Spinal cord (tissue), 10 donors: ENCODE results near the gene ZNF789. TPM values are rescaled to one million over a fixed set of nuclear protein-coding genes. Genes with fewer than 3 reads are reported as not detected.

Experiments used
- DNase-seq, 6 donors: peaks; one replicate each; pipeline versions ENCODE4 v3.0.0 to v3.0.0-alpha.2; 2013 to 2015; ENCODE audit warnings: low spot score in 6 of 6, low read depth in 4 of 6
- H3K27ac ChIP-seq: one replicate; pipeline ENCODE4 v1.5.1; 2013; ENCODE audit warnings: low read depth, low read length, control low read depth
- H3K27me3 ChIP-seq: one replicate; pipeline ENCODE4 v1.6.1; 2013; ENCODE audit warnings: low read length; ENCODE audit not compliant: control insufficient read depth, insufficient read depth
- H3K36me3 ChIP-seq: one replicate; pipeline ENCODE4 v1.6.1; 2013; ENCODE audit warnings: low read length; ENCODE audit not compliant: control insufficient read depth, insufficient read depth
- H3K4me1 ChIP-seq: one replicate; pipeline ENCODE4 v1.6.1; 2013; ENCODE audit warnings: low read length; ENCODE audit not compliant: control insufficient read depth, insufficient read depth
- H3K4me3 ChIP-seq: one replicate; pipeline ENCODE4 v1.5.1; 2013; ENCODE audit warnings: low read depth, low read length, control low read depth
- H3K9me3 ChIP-seq: one replicate; pipeline ENCODE4 v1.6.1; 2013; ENCODE audit warnings: low read length; ENCODE audit not compliant: control insufficient read depth, insufficient read depth
- WGBS: methylation state at CpG from one replicate; pipeline ENCODE4 v1.1.5; 2013; ENCODE audit warnings: missing lambda C conversion rate; ENCODE audit not compliant: insufficient coverage; 5-methylcytosine and 5-hydroxymethylcytosine counted together
- polyA plus RNA-seq, 2 donors: library from polyadenylated mRNA; unstranded; fragments of 120-200 nt; gene quantifications; one replicate each; pipeline ENCODE4 v1.2.1, GENCODE V29; 2013; ENCODE audit not compliant: insufficient read length in 2 of 2
- total RNA-seq, 2 donors: library from RNA; depleted of rRNA in 1 of 2; stranded (reverse); fragments of 120-200 nt in 1 of 2; fragments of >200 nt in 1 of 2; gene quantifications; one replicate each; pipeline versions ENCODE4 v1.2.3 to v1.2.4, GENCODE V29; 2013 to 2014
- donor health status: healthy.

Gene ZNF789
- total and polyA plus RNA-seq, 4 donors: 16.5 to 53.8 (median 23.8) TPM

- H3K36me3 ChIP-seq: peaks cover 41% of the 10 kb centered on the region
- peak overlapping the region; percentile 94 for H3K4me3 ChIP-seq
- peaks cover 30% of the 10 kb centered on the region for H3K4me1 ChIP-seq
- no peak for DNase-seq
- no peaks in the 10 kb centered on the region for H3K9me3 ChIP-seq
- no CpG with 5 or more reads among the region's 9 CpGs for WGBS
- H3K27ac ChIP-seq: no peak overlapping the region
- no peaks in the 10 kb centered on the region for H3K27me3 ChIP-seq
Measured at GRCh38 chr7:99440195-99440594, 32.5 kb upstream of the ZNF789 start.

- Histone ChIP-seq H3K27ac (no peak overlapping the region), H3K9me3 (no peaks in the 10 kb centered on the region), H3K4me1 (peaks cover 3% of the 10 kb centered on the region), H3K27me3 (no peaks in the 10 kb centered on the region), H3K36me3 (peaks cover 83% of the 10 kb centered on the region), H3K4me3 (no peak overlapping the region)
- 83% methylated on average over 4 of the region's 4 CpGs for WGBS
- no peak for DNase-seq
Measured at GRCh38 chr7:99446096-99446495, 26.6 kb upstream of the ZNF789 start.

- Histone ChIP-seq H3K36me3 (peaks cover 93% of the 10 kb centered on the region), H3K27ac (no peak overlapping the region), H3K4me3 (no peak overlapping the region), H3K27me3 (no peaks in the 10 kb centered on the region), H3K9me3 (no peaks in the 10 kb centered on the region), H3K4me1 (no peaks in the 10 kb centered on the region)
- WGBS: 89% methylated on average over 10 of the region's 10 CpGs
- DNase-seq: no peak
Measured at GRCh38 chr7:99447943-99448342, 24.7 kb upstream of the ZNF789 start.

- DNase-seq: no peak
- H3K27me3 ChIP-seq: no peaks in the 10 kb centered on the region
- H3K36me3 ChIP-seq: peaks cover 95% of the 10 kb centered on the region
- WGBS: 91% methylated on average over 10 of the region's 10 CpGs
- H3K9me3 ChIP-seq: no peaks in the 10 kb centered on the region
- H3K4me3 ChIP-seq: no peak overlapping the region
- no peak overlapping the region for H3K27ac ChIP-seq
- no peaks in the 10 kb centered on the region for H3K4me1 ChIP-seq
Measured at GRCh38 chr7:99448855-99449254, 23.8 kb upstream of the ZNF789 start.

GRCh38 chr7:99449326-99449725 lies 23.4 kb upstream of the ZNF789 start:
- no peak for DNase-seq
- H3K4me3 ChIP-seq: no peak overlapping the region
- H3K36me3 ChIP-seq: peaks cover 96% of the 10 kb centered on the region
- H3K9me3 ChIP-seq: no peaks in the 10 kb centered on the region
- no peaks in the 10 kb centered on the region for H3K27me3 ChIP-seq
- 94% methylated on average over 5 of the region's 5 CpGs for WGBS
- H3K27ac ChIP-seq: no peak overlapping the region
- H3K4me1 ChIP-seq: no peaks in the 10 kb centered on the region

GRCh38 chr7:99451936-99452335 lies 20.8 kb upstream of the ZNF789 start:
- DNase-seq: no peak
- Histone ChIP-seq H3K27ac (no peak overlapping the region), H3K36me3 (peaks cover 99% of the 10 kb centered on the region), H3K4me3 (no peak overlapping the region), H3K9me3 (no peaks in the 10 kb centered on the region), H3K4me1 (peaks cover 14% of the 10 kb centered on the region), H3K27me3 (no peaks in the 10 kb centered on the region)
- 75% methylated on average over 8 of the region's 8 CpGs for WGBS

- peaks cover 99% of the 10 kb centered on the region for H3K36me3 ChIP-seq
- no peak for DNase-seq
- no peaks in the 10 kb centered on the region for H3K27me3 ChIP-seq
- H3K4me1 ChIP-seq: peaks cover 18% of the 10 kb centered on the region
- no peak overlapping the region for H3K27ac ChIP-seq
- 91% methylated on average over 13 of the region's 13 CpGs for WGBS
- no peak overlapping the region for H3K4me3 ChIP-seq
- H3K9me3 ChIP-seq: no peaks in the 10 kb centered on the region
Measured at GRCh38 chr7:99452541-99452940, 20.1 kb upstream of the ZNF789 start.

- Histone ChIP-seq H3K27me3 (no peaks in the 10 kb centered on the region), H3K4me1 (peaks cover 22% of the 10 kb centered on the region), H3K36me3 (peaks cover 99% of the 10 kb centered on the region), H3K9me3 (no peaks in the 10 kb centered on the region), H3K27ac (no peak overlapping the region), H3K4me3 (no peak overlapping the region)
- no peak for DNase-seq
- whole genome bisulfite sequencing: 88% methylated on average over 10 of the region's 11 CpGs
Measured at GRCh38 chr7:99453105-99453504, 19.6 kb upstream of the ZNF789 start.

GRCh38 chr7:99455874-99456273 lies 16.8 kb upstream of the ZNF789 start:
- no peak overlapping the region for H3K27ac ChIP-seq

GRCh38 chr7:99456288-99456687 lies 16.4 kb upstream of the ZNF789 start:
- DNase-seq: no peak
- Histone ChIP-seq H3K9me3 (no peaks in the 10 kb centered on the region), H3K4me3 (no peak overlapping the region), H3K36me3 (peaks cover 89% of the 10 kb centered on the region), H3K27ac (no peak overlapping the region), H3K27me3 (no peaks in the 10 kb centered on the region), H3K4me1 (peaks cover 22% of the 10 kb centered on the region)
- WGBS: 57% methylated on average over 8 of the region's 13 CpGs

More at GRCh38 chr7:99455874-99456273, 16.8 kb upstream of the ZNF789 start:
- Histone ChIP-seq H3K27me3 (no peaks in the 10 kb centered on the region), H3K9me3 (no peaks in the 10 kb centered on the region), H3K4me3 (no peak overlapping the region), H3K4me1 (peaks cover 22% of the 10 kb centered on the region), H3K36me3 (peaks cover 93% of the 10 kb centered on the region)
- WGBS: 87% methylated on average over 7 of the region's 9 CpGs
- no peak for DNase-seq
